ENCODE data around the gene ZNF180.
"Not testable (repeated sequence)": the region's sequence is repeated elsewhere in the genome, so short reads cannot be mapped to it uniquely, and the experiment has no call there.

ZNF180 gene

DNA sequence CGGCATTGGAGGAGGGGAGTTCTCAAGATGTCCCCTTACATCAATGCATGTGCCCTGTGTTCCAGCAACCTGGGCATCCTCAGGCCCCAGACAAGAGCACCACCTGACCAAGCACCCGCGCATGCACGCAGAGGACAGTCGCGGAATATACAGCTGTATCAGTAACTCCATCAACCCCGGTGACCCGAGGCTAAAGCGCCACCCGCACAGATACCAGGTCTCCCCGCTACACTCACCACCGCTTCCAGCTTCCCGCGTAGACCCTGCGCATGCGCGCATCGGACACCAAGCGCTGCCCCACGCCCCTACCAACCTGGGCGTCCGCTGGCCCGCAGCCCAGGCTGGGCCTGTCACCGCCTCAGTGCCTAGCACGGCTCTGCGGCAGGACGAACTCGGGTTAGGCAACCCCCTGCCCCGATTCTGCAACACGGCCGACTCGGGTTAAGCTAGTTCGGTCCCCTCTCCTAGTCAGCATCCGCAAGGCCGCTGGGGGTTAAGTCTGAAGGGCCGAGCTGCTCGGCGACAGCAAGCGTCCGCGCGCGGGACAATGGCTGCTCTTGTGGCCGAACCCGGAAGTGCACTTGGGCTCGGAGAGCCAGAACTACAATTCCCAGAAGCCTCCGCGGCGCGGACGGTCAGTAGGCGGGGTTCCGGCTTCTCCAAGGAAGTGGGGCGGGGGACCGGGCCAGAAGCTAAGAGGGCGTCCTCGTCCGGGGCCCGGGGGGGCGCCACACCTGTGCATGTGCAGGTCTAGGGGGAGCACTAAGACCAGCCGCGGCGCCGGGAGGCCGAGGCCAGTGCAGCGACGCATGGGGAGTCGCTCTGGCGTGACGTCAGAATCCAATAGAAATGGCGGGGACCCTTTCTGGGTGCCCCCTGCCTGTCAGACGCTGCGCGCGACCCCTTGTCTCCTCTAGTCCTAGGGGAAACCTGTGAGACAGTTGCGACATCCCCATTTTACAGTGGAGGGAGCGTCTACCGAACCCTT lies at the start of gene ZNF180:
Gene ZNF180 (minus strand): TSS at position 561 of the 988 bp plus-strand sequence. CDS start 3,188 bp downstream, outside the sequence.
- peak; percentile 96 for DNase-seq (ENCODE audit: low spot score)

DNA sequence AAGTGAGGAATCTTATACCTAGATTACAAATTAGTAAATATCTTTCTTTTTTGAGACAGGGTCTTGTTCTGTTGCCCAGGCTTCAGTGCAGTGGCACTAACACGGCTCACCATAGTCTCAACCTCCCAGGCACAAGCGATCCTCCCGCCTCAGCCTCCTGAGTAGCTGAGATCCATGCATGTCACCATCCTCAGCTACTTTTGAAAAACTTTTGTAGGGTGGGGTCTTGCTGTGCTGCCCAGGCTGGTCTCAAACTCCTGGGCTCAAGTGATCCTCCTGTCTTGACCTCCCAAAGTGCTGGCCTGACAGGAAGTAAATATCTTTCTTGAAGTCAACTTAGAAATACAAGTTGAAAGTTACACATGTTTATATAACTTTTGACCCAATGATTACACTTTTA lies 49.2 kb upstream of the ZNF180 start:
- DNase-seq (ENCODE audit: low spot score) = no peak

DNA sequence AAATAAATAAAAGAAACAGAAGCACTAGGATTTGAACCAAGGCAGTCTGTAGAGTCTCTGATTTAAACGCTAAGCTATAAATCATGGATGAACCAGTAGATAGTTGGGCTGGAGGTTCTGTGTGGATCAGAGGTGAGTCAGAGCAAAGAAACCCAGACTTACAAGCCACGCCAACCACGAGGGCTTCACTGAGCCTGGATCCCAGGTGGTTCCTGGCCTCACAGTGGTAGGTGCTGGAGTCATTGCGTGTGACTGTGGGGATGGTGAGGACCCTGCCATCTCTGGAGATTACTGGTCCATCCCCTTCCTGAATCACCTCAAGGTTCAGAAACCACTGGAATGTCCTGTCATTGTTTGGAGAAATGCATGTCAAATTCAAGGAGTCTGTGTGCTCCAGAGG lies 48.4 kb upstream of the ZNF180 start:
- DNase-seq (ENCODE audit: low spot score) = no peak

DNA sequence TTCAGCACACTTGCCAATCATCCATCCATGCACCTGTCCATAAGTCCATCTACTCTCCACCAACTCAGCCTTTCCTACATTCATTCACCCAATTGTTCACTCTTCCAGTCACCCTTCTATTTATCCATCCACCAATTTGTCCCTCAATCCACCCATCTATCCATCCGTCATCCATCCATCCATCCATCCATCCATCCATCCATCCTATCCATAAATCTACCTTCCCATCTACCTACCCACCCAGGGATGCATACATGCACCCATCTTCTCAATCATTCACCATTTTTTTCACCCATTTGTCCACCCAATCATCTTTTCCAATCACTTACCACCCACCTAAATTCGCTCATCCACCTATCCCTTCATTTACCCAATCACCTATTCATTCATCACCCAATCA lies 43.7 kb upstream of the ZNF180 start:
- DNase-seq (ENCODE audit: low spot score) = no peak

DNA sequence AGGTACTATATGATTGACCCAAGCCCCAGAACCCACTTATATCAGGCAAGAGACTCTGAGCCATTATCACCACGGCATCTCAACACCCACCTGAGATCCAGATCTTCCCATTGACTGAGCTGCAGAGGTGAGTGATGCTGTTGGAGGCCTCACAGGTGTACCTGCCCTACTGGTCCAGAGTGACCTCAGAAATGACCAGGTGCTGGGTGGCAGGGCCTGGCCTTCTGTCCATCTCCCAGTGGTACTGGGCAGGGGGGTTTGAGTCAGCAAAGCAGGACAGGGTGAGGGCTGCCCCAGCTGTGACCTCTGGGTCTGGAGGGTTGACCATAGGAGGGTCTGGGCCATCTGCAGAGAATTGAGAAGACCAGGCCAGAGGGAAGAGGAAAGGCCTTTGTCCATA lies 42.3 kb upstream of the ZNF180 start:
- DNase-seq (ENCODE audit: low spot score) = no peak

DNA sequence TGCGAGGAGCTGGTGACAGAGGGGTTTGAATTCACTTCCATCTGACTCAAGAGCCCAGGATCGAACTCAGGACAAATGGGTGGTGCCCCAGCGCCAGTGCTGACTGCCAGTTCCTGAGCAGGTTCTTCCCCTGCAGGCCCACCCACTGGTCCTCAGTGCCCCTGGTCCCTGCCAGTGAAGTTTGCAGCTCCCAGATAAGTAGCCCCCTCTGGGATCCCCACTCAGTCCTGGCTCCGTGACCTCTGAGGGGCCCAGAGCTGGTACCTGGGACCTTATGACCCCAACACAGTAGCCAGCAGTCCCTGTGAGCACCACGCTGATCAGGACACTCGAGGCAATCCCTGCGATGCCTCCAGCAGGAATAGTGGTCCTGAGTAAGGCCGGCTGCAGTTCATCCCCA lies 40.4 kb upstream of the ZNF180 start:
- no peak for DNase-seq (ENCODE audit: low spot score)

DNA sequence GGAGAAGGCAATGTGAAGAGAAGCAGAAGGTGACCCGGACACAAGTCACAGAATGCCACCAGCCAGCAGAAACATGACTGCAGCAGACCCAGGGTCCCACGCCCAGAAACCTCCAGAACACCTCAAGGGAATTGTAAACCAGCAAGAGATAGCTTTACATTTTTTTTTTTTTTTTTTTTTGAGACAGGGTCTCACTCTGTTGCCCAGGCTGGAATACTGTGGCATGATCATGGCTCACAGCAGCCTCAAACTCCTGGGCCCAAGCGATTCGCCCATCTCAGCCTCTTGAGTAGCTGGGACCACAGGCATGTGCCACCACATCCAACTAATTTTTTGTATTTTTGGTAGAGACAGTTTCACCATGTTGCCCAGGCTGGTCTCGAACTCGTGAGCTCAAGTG lies 39.7 kb upstream of the ZNF180 start:
- DNase-seq (ENCODE audit: low spot score) = no peak

DNA sequence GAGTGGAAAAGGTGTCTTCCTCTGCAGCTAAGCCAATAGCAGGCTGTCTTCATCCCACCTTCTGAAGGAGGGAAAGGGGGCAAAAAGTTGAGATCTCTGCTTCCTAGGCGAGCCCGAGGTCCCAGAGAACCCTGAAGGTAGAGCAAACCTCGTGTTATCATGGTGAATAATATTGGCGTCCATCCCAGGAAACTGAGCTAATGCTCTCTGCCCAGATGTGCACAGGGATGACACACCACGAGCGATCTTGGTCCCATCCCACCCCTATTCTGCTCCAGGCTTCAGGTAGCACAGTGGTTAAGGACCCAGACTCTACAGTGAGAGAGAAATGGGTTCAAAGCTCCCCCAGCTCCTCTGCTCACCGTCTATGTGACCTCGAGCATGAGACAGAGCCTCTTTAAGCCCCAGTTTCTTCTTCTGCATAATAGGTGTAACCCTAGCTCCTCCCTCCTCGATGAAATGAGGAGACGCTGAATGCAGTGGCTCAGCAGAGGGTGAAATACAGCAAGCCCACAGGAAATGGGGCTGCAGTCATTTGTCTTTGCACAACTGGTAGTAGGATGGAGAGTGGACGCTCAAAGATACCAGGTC lies 39.0 kb upstream of the ZNF180 start:
- DNase-seq (ENCODE audit: low spot score) = no peak

DNA sequence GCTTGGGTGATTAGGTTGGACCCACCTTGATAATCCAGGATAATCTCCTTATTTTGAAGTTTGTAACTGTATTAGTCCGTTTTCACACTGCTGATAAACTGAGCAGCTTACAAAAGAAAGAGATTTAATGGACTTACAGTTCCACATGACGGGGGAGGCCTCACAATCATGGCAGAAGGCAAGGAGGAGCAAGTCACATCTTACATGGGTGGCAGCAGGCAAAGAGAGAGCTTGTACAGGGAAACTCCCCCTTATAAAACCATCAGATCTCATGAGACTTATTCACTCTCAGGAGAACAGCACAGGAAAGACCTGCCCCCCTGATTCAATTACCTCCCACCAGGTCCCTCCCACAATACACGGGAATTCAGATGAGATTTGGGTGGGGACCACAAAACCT lies 35.0 kb upstream of the ZNF180 start:
- DNase-seq (ENCODE audit: low spot score) = not testable (repeated sequence)

DNA sequence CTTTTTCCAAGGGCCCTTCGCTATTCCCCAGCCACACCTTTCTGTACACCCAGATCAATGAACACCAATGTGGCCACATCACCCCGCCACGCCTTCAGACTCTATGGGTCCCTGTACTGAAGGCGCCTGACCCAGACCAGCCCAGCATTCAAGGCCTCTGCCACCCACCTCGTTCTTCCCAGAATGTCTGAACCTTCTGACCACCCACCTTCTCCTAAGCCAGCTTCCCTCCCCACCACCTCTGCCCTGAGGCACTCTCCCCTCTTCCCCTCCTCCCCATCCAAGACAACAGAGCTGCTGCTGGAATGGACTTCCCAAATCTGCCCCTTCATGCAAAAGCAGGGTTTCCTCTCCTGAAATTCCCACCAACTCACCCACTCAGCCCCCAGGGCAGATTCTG lies 32.5 kb upstream of the ZNF180 start:
- no peak for DNase-seq (ENCODE audit: low spot score)

DNA sequence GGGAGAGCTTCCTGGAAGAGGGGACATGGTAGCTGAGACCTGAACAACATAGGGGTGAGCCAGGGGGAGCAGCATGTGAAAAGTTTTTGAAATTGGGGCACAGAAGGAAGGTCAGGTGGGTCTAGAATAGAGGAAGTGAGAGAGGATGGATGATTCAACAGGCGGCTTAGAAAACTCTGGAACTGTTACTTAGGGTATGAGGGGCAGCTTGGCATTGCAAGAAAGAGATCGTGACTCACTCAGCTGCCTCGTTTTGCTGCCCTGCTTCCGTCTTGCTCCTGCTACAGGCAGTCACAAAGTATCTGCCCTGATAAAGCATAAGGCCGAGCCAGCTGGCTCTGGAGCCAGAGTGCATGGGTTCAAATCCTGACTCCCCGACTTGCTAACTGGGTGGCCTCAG lies 30.5 kb upstream of the ZNF180 start:
- DNase-seq (ENCODE audit: low spot score) = no peak

DNA sequence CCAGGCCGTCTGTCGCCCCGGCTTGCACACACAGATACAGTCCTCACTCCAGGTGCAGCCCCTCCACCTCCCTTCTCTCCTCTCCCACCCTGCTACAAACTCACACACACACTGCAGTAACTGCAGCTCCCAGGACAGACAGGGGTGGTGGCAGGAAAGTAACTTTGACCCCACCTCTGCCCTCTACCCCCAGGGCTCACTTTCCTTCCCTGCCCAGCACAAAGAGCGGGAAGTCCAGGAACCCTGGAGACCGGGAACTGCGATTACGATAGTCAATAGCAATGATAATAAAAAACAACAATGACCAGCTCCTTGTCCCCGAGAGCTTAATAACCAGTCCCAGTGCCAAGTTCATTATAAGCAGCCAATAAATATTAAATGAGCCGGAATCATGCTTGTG lies 29.2 kb upstream of the ZNF180 start, which contains the start of gene CEACAM20:
Gene CEACAM20 (minus strand): TSS at position 140 of the 400 bp plus-strand sequence. CDS start 166 bp downstream, outside the sequence.
- no peak for DNase-seq (ENCODE audit: low spot score)

DNA sequence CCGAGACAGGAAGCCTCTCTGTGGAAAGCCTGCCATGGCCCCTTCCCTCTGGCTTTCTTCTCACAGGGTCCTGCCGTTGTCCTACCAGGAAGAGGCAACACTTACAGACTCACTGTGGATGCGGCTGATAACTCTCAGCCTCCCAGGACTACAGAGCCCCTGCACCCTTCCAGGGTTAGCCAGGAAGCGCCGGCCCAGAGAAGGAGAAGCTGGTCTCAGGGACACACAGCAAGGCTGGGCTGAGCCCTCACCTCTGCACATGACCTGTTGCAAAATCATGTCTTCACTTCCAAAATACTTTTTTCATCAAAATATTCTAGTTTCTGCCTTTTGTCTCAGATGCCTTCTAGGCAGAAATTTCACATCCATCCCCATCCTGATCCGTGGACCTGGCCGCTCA lies 27.2 kb upstream of the ZNF180 start:
- no peak for DNase-seq (ENCODE audit: low spot score)

DNA sequence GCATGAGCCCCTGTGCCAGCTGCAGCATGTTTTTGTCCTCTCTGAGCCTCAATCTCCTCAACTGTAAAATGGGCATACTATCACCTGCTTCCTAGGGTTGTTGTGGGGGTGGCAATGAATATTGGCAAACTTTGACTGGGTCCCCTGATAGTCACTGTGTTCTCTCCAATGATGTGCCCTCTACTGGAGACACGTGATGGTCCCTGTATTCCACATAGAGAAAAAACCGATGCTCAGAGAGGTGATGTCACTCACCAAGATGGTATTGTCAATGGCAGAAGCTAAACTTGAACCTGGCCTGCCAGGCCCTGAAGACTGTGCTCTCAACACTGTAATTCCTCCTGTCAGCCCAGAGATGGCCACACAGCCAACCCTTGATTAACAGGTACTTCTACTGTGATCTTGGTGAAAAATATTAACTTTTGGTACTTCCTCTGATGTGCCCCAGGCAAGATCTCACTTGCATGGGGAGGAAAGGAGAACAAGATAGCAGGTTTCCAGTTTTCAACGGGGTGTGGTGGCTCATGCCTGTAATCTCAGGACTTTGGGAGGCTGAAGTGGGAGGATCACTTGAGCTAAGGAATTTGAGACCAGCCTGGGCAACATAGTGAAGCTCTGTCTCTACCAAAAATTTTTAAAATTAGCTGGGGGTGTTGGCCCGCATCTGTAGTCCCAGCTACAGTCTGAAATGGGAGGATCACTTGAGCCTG lies 25.6 kb upstream of the ZNF180 start:
- DNase-seq (ENCODE audit: low spot score) = no peak

DNA sequence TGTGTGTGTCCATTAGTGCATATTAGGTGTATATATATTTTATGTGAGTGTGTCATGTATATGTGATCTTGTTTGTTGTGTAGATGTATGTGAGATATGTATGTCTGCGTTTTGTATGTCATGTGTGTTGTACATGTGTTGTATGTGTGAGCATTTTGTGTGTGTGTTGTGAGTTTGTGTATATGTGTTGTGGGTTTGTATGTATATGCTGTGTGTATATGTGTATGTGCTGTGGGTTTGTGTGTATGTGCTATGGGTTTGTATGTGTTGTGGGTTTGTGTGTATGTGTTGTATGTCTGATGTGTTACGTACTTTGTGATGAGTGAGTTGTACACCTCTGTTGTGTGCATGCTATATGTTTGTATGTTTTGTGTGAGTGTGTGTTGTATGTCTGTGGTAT lies 21.0 kb upstream of the ZNF180 start:
- DNase-seq (ENCODE audit: low spot score) = no peak

DNA sequence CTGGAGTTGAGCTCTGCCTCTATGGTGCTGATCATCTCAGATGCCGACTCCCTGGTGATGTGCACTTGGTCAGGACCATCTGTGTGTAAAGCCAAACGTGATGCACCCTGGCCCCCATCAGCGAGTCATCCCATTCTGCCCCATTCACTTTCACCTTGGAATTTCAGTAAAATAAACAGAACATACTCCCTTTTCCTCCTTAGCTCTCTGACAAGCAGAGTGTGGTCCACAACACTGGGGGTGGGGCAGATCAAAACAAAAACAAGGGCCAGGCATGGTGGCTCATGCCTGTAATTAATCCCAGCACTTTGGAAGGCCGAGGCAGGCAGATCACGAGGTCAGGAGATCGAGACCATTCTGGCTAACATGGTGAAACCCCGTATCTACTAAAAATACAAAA lies 16.8 kb upstream of the ZNF180 start:
- no peak for DNase-seq (ENCODE audit: low spot score)

DNA sequence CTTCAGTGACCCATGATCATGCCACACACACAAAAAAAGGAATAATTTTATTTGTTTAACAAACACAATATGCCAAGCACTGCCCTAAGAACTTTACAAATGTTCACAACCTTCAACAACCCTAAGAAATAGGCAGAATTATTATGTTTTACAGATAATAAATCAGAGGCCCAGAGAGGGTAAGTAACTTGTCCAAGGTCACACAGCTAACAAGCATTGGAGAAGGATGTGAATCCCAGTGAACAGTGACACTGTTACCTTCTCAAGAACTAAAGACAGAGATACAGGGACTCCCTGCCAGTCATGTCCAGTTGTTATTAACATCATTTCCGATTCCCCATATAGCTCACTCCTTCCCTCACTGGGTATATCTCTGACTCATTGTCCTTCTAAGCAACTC lies 15.6 kb upstream of the ZNF180 start:
- DNase-seq (ENCODE audit: low spot score) = no peak

DNA sequence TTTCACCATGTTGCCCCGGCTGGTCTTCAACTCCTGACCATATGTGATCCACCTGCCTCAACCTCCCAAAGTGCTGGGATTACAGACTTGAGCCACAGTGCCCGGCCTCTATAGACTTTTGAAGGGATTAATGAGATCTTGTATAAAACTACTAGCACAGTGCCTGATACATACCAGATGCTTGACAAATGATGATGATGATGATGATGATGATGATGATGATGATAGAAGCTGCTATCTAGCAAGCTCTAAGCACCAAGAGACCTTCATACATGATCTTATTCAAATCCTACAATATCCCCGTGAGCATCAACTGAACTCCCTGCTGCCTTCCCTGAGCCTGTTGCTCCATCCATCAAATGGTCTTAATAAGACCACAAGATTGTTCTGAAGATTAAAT lies 14.7 kb upstream of the ZNF180 start:
- no peak for DNase-seq (ENCODE audit: low spot score)

DNA sequence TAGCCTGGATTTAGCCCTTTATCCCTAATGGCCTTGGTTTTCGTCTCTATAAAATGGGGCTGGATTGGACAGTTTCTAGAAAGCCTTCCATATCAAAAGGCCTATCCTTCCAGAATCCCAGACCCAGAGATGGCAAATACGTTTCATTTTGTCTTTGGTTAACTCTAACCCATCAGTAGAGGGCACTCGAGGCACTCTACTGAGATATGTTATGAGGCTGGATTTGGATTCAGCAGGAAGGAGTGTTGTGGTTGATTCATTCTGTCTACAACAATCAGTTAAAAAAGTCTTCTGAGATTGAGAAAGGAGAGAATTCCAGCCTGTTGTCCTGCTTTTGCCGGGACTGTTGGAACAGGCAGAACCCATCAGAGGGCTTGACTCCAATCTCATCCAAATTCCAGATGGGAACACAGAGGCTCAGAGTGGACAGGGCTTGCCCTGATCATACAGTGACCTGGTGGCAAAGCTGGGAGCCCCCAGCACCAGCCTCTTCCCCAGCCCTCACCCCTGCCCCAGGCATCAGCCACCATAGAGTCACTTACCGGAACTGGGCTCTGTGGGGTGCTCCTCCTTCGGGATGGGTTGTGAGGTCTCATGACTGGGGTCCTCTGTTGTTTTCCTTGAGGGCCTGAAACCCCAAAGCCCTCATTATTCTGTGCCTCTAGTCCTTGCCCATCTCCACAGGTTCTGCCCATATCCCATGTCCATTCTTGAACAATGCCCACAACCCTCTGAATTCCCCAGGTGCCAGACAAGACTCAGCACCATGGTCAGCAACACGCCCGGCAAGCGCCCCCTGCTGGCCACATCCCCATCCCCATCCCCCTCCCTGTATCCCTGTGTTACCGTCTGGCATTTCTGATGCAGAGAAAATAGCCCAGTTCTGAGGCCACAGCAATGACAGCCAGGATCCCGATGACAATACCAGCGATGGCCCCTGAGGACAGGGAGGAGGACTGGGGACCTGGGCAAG lies 12.3 kb upstream of the ZNF180 start:
- DNase-seq (ENCODE audit: low spot score) = peak; percentile 52

DNA sequence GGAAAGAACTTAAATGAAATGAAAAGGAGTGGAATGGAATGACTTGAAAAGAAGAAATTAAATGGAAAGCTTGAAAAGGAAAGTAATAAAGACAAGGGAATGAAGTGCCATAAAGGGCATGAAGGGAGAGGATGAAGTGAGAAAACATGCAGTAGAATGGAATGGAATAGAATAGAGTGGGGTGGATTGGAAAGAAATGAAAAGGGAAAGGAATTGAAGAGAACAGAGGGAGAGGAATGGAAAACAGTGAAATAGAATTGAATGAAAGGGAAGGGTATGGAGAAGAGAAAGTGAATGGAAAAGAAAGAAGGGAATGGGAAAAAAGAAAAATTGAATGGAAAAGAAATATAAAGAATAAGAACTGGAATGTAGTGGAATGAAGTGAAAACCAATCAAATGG lies 9.2 kb upstream of the ZNF180 start:
- no peak for DNase-seq (ENCODE audit: low spot score)

DNA sequence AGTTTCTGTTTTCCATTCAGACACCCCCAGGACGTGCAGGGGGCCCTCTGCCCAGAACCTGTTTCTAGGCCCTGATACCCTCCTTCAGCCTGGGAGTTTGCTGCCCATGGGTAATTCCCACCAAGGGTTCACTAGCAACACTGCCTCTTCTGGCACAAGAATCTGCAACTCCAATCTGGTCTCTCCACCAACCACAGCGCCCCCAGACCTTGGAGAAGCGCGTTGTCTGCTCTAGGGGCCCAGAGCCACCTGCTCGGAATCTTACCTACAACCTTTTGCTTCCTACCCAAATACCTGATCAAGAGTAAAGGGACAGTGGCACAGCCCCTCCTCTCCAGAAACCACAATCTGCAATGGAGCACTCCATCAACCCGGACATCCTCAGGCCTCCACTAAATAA lies 763 bp downstream of the ZNF180 start:
- no peak for DNase-seq (ENCODE audit: low spot score)

DNA sequence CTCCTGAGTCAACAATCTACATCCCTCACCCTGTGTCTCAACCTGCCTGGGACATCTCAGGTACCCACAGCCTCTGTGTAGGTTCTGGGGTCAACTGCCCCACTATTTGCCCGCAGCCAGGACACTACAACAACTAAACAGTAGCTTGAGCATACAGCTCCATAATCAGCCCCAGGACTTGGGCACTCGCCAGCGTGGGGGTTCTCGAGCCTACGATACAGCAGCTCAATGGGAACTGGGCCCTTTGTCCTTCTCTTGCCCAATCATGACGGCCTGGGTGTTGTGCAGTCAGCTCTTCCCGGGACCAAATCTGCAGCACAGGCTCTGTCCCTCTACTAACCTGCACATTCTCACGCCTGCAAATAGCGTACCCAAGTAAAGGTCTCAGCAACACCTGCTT lies 1.3 kb downstream of the ZNF180 start:
- no peak for DNase-seq (ENCODE audit: low spot score)
